Astrocyte of the spinal cord (primary cell): ENCODE data around the gene SPOCK1.

Source experiments
- DNase-seq: peaks from one replicate; pipeline ENCODE4 v3.0.0; 2011; ENCODE audit warnings: low read depth, low spot score
- H3K4me3 ChIP-seq: 2 replicates; pipeline ENCODE4 v1.5.1; 2011; ENCODE audit warnings: low read depth, mild to moderate bottlenecking, low read length, moderate library complexity
- in situ Hi-C: cut with HindIII; loops from 2 replicates; pipeline ENCODE4 v1.10.0; 2017; ENCODE audit warnings: low sequenced_read_pairs
- TF ChIP-seq, protein P1 (sequence below): IDR thresholded peaks from 2 replicates; pipeline ENCODE4 v1.5.1; 2012; ENCODE audit warnings: low read depth, mild to moderate bottlenecking, low read length, inconsistent platforms

The SPOCK1 gene

GRCh38 chr5:137207023-137207760, 291.9 kb downstream of the SPOCK1 start:
- no peak for DNase-seq
- no peak overlapping the region for H3K4me3 ChIP-seq
- in situ Hi-C loops: no loop called here
- TF ChIP-seq, protein P1, sequence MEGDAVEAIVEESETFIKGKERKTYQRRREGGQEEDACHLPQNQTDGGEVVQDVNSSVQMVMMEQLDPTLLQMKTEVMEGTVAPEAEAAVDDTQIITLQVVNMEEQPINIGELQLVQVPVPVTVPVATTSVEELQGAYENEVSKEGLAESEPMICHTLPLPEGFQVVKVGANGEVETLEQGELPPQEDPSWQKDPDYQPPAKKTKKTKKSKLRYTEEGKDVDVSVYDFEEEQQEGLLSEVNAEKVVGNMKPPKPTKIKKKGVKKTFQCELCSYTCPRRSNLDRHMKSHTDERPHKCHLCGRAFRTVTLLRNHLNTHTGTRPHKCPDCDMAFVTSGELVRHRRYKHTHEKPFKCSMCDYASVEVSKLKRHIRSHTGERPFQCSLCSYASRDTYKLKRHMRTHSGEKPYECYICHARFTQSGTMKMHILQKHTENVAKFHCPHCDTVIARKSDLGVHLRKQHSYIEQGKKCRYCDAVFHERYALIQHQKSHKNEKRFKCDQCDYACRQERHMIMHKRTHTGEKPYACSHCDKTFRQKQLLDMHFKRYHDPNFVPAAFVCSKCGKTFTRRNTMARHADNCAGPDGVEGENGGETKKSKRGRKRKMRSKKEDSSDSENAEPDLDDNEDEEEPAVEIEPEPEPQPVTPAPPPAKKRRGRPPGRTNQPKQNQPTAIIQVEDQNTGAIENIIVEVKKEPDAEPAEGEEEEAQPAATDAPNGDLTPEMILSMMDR: no peak

- DNase-seq: peak; percentile 71
These were observed 293.0 kb downstream of the SPOCK1 start for GRCh38 chr5:137206030-137206715.

GRCh38 chr5:137205231-137206027, 293.7 kb downstream of the SPOCK1 start:
- TF ChIP-seq, protein P1: no peak
- DNase-seq: no peak
- H3K4me3 ChIP-seq: no peak overlapping the region
- in situ Hi-C loops: no loop called here

More at GRCh38 chr5:137206030-137206715, 293.0 kb downstream of the SPOCK1 start:
- in situ Hi-C loops: no loop called here
- H3K4me3 ChIP-seq: no peak overlapping the region
- TF ChIP-seq, protein P1: no peak

GRCh38 chr5:137203011-137203632, 296.0 kb downstream of the SPOCK1 start:
- TF ChIP-seq, protein P1: no peak
- in situ Hi-C loops: no loop called here
- no peak overlapping the region for H3K4me3 ChIP-seq
- no peak for DNase-seq

GRCh38 chr5:137201876-137202275, 297.2 kb downstream of the SPOCK1 start:
- peak; percentile 12 for DNase-seq
- in situ Hi-C loops: no loop called here
- no peak overlapping the region for H3K4me3 ChIP-seq
- TF ChIP-seq, protein P1: no peak
